BE2C (cell line): ENCODE data around the gene CCDC97.
A peak's percentile ranks its signal among the peaks of the same experiment; 100 is the strongest.

Source experiments
- DNase-seq: peaks from one replicate; pipeline ENCODE4 v3.0.0-alpha.2; 2020
- H3K27me3 ChIP-seq: fragments of 250-450 bp; sonication (Bioruptor Pico); 2 replicates; pipeline ENCODE4 v1.5.1; 2020; ENCODE audit warnings: mild to moderate bottlenecking
- H3K36me3 ChIP-seq: fragments of 250-450 bp; sonication (Bioruptor Pico); 2 replicates; pipeline ENCODE4 v1.5.1; 2020; ENCODE audit warnings: mild to moderate bottlenecking
- H3K4me1 ChIP-seq: fragments of 250-450 bp; sonication (Bioruptor Pico); 2 replicates; pipeline ENCODE4 v1.5.1; 2020
- H3K4me3 ChIP-seq: 2 replicates; pipeline ENCODE4 v1.5.1; 2011; ENCODE audit warnings: low read depth, low read length
- H3K9me3 ChIP-seq: fragments of 250-450 bp; sonication (Bioruptor Pico); 2 replicates; pipeline ENCODE4 v1.5.1; 2020
- TF ChIP-seq, protein P1 (sequence below): IDR thresholded peaks from 2 replicates; pipeline ENCODE4 v1.5.1; 2012; ENCODE audit warnings: mild to moderate bottlenecking, low read depth, low read length

Gene CCDC97

DNA sequence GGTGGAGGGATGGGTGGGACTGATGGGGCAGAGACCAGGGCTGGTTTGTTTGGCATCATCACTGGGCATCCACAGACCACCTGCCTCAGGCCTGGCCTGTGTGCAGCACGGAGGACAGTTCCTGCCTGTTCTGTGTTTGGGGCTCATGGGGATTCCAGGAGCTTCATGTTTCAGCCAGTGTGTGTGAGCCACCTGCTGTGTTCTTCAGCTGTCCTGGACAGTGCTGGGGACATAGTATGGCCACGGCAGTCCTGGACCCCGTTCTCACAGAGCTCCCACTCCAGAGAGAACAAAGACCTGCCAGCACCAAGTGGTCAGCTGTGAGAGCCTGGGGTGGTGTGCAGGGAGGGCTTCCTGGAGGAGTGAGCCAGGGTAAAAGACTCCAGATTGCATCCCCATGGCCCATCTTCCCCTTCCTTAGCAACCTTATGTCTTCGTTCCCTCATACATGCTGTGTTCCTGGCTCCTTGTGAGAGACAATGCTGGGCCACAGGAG is 2.0 kb upstream of the CCDC97 start:
- Histone ChIP-seq H3K4me3 (no peak overlapping the region), H3K27me3 (no peaks in the 10 kb centered on the region), H3K4me1 (peaks cover 3% of the 10 kb centered on the region; the same call in 1 of the 2 replicates), H3K9me3 (no peaks in the 10 kb centered on the region), H3K36me3 (peaks cover 50% of the 10 kb centered on the region)
- DNase-seq: no peak
- TF ChIP-seq, protein P1, sequence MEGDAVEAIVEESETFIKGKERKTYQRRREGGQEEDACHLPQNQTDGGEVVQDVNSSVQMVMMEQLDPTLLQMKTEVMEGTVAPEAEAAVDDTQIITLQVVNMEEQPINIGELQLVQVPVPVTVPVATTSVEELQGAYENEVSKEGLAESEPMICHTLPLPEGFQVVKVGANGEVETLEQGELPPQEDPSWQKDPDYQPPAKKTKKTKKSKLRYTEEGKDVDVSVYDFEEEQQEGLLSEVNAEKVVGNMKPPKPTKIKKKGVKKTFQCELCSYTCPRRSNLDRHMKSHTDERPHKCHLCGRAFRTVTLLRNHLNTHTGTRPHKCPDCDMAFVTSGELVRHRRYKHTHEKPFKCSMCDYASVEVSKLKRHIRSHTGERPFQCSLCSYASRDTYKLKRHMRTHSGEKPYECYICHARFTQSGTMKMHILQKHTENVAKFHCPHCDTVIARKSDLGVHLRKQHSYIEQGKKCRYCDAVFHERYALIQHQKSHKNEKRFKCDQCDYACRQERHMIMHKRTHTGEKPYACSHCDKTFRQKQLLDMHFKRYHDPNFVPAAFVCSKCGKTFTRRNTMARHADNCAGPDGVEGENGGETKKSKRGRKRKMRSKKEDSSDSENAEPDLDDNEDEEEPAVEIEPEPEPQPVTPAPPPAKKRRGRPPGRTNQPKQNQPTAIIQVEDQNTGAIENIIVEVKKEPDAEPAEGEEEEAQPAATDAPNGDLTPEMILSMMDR: no peak

DNA sequence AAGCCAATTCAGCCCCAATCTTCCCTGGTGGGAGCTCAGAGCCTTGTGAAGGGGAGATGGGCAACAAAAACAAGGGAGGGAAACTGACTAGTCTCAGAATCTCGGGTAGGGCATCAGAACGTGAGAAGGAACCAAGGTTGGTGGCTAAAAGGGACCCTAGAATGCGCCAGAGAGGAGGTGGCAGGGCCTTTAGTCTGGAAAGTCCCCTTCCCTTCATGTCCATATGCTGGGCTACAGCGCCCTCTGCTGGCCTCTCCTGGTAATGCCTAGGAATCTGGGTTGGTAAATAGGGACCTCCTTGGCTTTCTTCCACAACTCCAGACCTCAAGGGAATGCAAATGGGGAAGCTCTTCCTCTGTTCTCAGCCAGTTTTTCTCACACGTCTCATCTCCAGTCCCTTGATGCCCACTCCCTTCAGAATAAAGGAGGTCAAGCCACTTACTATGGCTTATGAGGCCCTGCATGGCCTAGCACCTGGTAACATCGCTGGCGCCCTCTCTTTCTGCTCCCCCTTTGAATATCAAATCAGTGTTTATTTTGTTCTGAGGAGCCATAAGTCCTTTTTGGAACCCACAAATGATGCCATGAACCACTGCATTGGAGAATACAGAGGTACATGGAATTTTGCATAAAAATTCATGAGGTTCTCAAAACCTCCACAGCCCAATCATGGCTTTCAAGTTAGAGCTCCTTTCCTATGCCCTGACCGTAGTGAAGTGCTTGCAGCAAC is 1.4 kb upstream of the CCDC97 start:
- peaks cover 3% of the 10 kb centered on the region; the same call in 1 of the 2 replicates for H3K4me1 ChIP-seq
- no peak overlapping the region for H3K4me3 ChIP-seq
- H3K36me3 ChIP-seq: peaks cover 50% of the 10 kb centered on the region
- H3K9me3 ChIP-seq: no peaks in the 10 kb centered on the region
- H3K27me3 ChIP-seq: no peaks in the 10 kb centered on the region
- TF ChIP-seq, protein P1: peak; percentile 98
- DNase-seq: peak; percentile 87

DNA sequence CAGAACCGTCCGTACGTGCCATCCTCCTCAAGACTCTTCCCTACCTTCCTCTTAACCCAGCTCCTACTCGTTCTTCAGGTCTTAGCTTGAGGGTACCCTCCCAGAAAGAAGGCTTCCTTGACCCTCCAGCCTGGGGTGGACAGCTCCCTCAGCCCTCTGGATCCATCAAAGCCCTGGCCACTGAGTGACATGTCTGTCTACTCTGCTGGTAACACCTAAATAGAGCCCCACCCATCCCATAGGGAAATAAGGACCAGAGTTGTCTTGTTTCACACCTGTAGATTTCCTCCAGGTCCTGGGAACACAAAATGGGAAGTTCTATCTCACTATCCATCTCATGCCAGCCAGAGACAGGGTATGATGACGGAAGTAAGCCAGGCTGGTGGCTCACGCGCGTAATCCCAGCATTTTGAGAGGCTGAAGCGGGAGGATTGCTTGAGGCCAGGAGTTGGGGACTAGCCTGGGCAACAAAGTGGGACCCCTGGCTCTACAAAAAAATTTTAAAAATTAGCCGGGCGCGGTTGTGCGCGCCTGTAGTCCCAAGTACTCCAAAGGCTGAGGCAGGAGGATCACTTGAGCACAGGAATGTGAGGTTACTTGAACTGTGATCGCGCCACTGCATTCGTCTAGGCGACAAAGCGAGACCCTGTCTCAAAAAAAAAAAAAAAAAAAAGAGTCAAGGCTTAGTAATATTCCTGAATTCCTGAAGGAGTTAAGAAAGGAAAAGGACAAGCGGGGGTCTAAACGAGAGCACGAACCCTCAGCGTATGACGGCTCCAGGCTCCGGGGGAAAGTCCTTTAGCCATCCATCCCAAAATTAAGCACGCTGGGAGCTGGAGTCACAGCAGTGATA is 566 bp upstream of the CCDC97 start:
- Histone ChIP-seq H3K36me3 (peaks cover 45% of the 10 kb centered on the region), H3K27me3 (no peaks in the 10 kb centered on the region), H3K4me1 (peaks cover 3% of the 10 kb centered on the region; the same call in 1 of the 2 replicates), H3K4me3 (peak overlapping the region; percentile 98), H3K9me3 (no peaks in the 10 kb centered on the region)
- TF ChIP-seq, protein P1: no peak
- no peak for DNase-seq

DNA sequence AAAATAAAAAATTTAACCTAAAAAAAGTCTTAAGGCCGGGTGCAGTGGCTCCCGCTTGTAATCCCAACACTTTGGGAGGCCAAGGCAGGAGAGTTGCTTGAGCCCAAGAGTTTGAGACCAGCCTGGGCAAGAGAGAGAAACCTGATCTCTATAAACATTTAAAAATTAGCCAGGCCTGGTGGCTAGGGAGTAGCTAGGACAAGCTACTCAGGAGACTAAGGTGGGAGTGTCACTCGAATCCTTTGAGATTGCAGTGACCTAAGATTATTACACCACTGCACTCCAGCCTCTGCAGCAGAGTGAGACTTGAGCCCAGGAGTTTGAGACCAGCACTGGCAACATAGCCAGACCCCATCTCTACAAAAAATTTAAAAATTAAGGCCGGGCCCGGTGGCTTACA is 1.1 kb downstream of the CCDC97 start:
- Histone ChIP-seq H3K4me1 (peaks cover 3% of the 10 kb centered on the region; the same call in 1 of the 2 replicates), H3K4me3 (peak overlapping the region; percentile 98), H3K9me3 (no peaks in the 10 kb centered on the region), H3K27me3 (no peaks in the 10 kb centered on the region), H3K36me3 (peaks cover 37% of the 10 kb centered on the region)
- TF ChIP-seq, protein P1: no peak
- DNase-seq: no peak

DNA sequence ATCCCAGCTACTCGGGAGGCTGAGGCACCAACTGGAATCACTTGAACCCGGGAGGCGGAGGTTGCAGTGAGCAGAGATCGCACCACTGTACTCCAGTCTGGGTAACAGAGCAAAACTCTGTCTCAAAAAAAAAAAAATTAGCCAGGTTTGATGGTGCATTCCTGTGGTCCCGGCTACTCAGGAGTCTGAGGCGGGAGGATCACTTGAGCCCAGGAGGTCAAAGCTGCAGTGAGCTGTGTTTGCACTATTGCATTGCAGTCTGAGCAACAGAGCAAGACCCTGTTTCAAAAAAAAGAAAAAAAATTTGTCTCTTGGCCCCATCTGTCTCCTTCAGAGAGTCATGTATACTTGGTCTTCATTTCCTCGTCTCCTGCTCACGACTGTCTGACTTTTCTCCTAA is 1.6 kb downstream of the CCDC97 start:
- Histone ChIP-seq H3K36me3 (peaks cover 37% of the 10 kb centered on the region), H3K4me1 (peaks cover 3% of the 10 kb centered on the region; the same call in 1 of the 2 replicates), H3K27me3 (no peaks in the 10 kb centered on the region), H3K4me3 (no peak overlapping the region; the same call in 1 of the 2 replicates), H3K9me3 (no peaks in the 10 kb centered on the region)
- no peak for DNase-seq
- TF ChIP-seq, protein P1: no peak
